Measurements from ENCODE around the gene ZBTB20. TPM values are rescaled to one million over a fixed set of nuclear protein-coding genes. Genes with fewer than 3 reads are reported as not detected.

ZBTB20 gene
- total RNA-seq, 1 donor from 2014 or later, result 23.5 TPM

- Histone ChIP-seq H3K9ac (ENCODE audit: low read depth in 1 of 3, low read length in 3 of 3) (no peak overlapping the region), H3K27me3 (ENCODE audit: control insufficient read depth in 3 of 3, insufficient read depth in 3 of 3, low read length in 3 of 3) (no peaks in the 10 kb centered on the region), H3K9me3 (ENCODE audit: control insufficient read depth in 3 of 3, low read length in 3 of 3) (no peaks in the 10 kb centered on the region), H3K4me3 (ENCODE audit: low read length in 3 of 3) (no peak overlapping the region), H3K4me1 (ENCODE audit: control insufficient read depth in 3 of 3, insufficient read depth in 3 of 3, low read length in 3 of 3) (peaks cover 2 to 17% (median 8%) of the 10 kb centered on the region in 3 donors), H3K36me3 (ENCODE audit: control insufficient read depth in 3 of 3, insufficient read depth in 3 of 3, low read length in 3 of 3) (no peaks in the 10 kb centered on the region), H3K27ac (ENCODE audit: low read depth, low read length) (no peak overlapping the region)
Observed at GRCh38 chr3:114394551-114394950, 752.5 kb downstream of the ZBTB20 start.

DNA sequence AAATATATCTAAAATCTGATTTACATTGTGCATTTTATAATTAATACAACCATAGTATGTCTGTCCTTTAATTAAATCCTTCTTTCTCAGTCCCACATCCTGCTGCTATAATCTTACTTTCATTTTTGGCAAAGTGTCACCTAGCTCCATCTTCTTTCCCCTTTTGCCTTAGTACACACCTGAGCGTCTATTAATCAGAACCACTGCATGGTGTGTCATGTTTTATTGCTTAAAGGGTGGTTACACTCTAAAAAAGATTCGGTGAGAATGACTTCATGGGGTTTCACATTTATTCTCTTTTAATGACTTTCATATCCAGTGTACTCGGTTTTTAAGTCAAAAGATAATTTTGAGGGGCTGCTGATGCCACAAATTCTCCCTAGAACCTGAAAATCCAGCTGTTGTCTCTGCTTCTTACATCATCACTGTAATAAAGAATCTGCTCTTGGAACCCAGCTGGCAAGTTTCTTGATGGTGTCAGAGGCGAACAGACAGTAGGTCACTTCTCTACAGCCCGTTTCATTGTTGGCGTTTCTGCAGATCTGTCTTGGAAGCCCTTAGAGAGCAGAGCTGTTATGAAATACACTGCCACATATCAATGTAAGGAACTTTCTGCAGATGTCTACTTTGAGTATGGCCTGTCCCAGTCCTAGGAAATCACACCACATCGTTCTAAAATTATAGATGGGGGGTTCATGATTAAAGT is 753.6 kb downstream of the ZBTB20 start:
- H3K9ac ChIP-seq (ENCODE audit: low read depth in 1 of 3, low read length in 3 of 3), result no peak overlapping the region
- no peak overlapping the region for H3K27ac ChIP-seq (ENCODE audit: low read depth, low read length)
- H3K4me1 ChIP-seq (ENCODE audit: control insufficient read depth in 3 of 3, insufficient read depth in 3 of 3, low read length in 3 of 3), result peaks cover 2 to 13% (median 4%) of the 10 kb centered on the region in 3 donors
- H3K36me3 ChIP-seq (ENCODE audit: control insufficient read depth in 3 of 3, insufficient read depth in 3 of 3, low read length in 3 of 3), result peaks cover 3 to 6% (median 5%) of the 10 kb centered on the region in 3 donors
- H3K27me3 ChIP-seq (ENCODE audit: control insufficient read depth in 3 of 3, insufficient read depth in 3 of 3, low read length in 3 of 3), result no peaks in the 10 kb centered on the region
- H3K4me3 ChIP-seq (ENCODE audit: low read length in 3 of 3), result no peak overlapping the region
- no peaks in the 10 kb centered on the region for H3K9me3 ChIP-seq (ENCODE audit: control insufficient read depth in 3 of 3, low read length in 3 of 3)

DNA sequence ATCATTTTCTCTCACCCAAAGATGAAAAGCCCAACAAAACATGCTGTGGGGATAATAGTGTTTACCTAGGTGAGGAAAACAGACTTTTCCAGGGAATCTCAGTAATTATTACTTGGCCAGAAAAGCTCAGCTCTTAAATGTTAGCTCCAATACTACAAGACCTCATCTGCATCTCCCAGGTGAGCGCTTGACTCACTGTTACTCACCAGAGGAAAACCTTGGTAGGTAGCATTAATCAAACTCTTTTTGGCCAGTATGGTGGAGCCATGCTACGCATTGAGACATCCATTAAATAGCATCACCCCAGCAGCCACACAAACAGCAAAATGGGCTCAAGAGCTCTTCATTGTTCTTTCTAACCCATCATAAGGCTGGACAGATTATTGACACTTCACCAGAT is 754.3 kb downstream of the ZBTB20 start:
- H3K9me3 ChIP-seq (ENCODE audit: control insufficient read depth in 3 of 3, low read length in 3 of 3), result no peaks in the 10 kb centered on the region
- H3K27ac ChIP-seq (ENCODE audit: low read depth, low read length), result no peak overlapping the region
- no peaks in the 10 kb centered on the region for H3K27me3 ChIP-seq (ENCODE audit: control insufficient read depth in 3 of 3, insufficient read depth in 3 of 3, low read length in 3 of 3)
- no peak overlapping the region for H3K9ac ChIP-seq (ENCODE audit: low read depth in 1 of 3, low read length in 3 of 3)
- H3K4me1 ChIP-seq (ENCODE audit: control insufficient read depth in 3 of 3, insufficient read depth in 3 of 3, low read length in 3 of 3), result peaks cover 2 to 11% (median 4%) of the 10 kb centered on the region in 3 donors
- no peak overlapping the region for H3K4me3 ChIP-seq (ENCODE audit: low read length in 3 of 3)
- H3K36me3 ChIP-seq (ENCODE audit: control insufficient read depth in 3 of 3, insufficient read depth in 3 of 3, low read length in 3 of 3), result peaks cover 9 to 10% (median 9%) of the 10 kb centered on the region in 3 donors

- Histone ChIP-seq H3K36me3 (ENCODE audit: control insufficient read depth in 3 of 3, insufficient read depth in 3 of 3, low read length in 3 of 3) (peaks cover 10 to 19% (median 14%) of the 10 kb centered on the region in 3 donors), H3K4me3 (ENCODE audit: low read length in 3 of 3) (no peak overlapping the region), H3K9ac (ENCODE audit: low read depth in 1 of 3, low read length in 3 of 3) (no peak overlapping the region), H3K27ac (ENCODE audit: low read depth, low read length) (no peak overlapping the region), H3K4me1 (ENCODE audit: control insufficient read depth in 3 of 3, insufficient read depth in 3 of 3, low read length in 3 of 3) (peaks cover 6 to 9% (median 9%) of the 10 kb centered on the region in 3 donors), H3K27me3 (ENCODE audit: control insufficient read depth in 3 of 3, insufficient read depth in 3 of 3, low read length in 3 of 3) (no peaks in the 10 kb centered on the region), H3K9me3 (ENCODE audit: control insufficient read depth in 3 of 3, low read length in 3 of 3) (no peaks in the 10 kb centered on the region)
Observed at GRCh38 chr3:114389156-114389555, 757.9 kb downstream of the ZBTB20 start.

DNA sequence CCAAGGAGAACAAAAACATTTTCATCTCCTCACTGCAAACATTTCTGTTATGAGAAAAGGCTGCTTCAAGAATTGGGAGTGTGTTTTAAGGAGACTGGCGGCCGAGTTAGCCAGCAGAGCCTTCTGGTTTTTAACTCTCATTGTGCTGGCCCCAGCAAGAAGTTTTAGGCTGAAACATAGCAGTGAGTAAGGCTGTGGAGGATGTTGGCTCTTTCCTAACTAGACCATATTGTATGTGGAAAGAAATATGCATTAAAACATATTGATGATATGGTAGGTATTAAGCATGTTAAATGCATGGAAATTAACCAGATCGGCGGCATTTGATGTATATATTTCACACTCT is 762.6 kb downstream of the ZBTB20 start:
- Histone ChIP-seq H3K4me3 (ENCODE audit: low read length in 3 of 3) (peak overlapping the region; percentile 44 to 52 (median 49)), H3K27me3 (ENCODE audit: control insufficient read depth in 3 of 3, insufficient read depth in 3 of 3, low read length in 3 of 3) (no peaks in the 10 kb centered on the region), H3K36me3 (ENCODE audit: control insufficient read depth in 3 of 3, insufficient read depth in 3 of 3, low read length in 3 of 3) (peaks cover 14 to 19% (median 17%) of the 10 kb centered on the region in 3 donors), H3K9me3 (ENCODE audit: control insufficient read depth in 3 of 3, low read length in 3 of 3) (no peaks in the 10 kb centered on the region), H3K9ac (ENCODE audit: low read depth in 1 of 3, low read length in 3 of 3) (peak overlapping the region in 2 of 3 donors; percentile 57 to 61), H3K4me1 (ENCODE audit: control insufficient read depth in 3 of 3, insufficient read depth in 3 of 3, low read length in 3 of 3) (peaks cover 25 to 37% (median 27%) of the 10 kb centered on the region in 3 donors), H3K27ac (ENCODE audit: low read depth, low read length) (peak overlapping the region; percentile 64)

- Histone ChIP-seq H3K9me3 (ENCODE audit: control insufficient read depth in 3 of 3, low read length in 3 of 3) (no peaks in the 10 kb centered on the region), H3K27me3 (ENCODE audit: control insufficient read depth in 3 of 3, insufficient read depth in 3 of 3, low read length in 3 of 3) (no peaks in the 10 kb centered on the region), H3K36me3 (ENCODE audit: control insufficient read depth in 3 of 3, insufficient read depth in 3 of 3, low read length in 3 of 3) (peaks cover 14 to 19% (median 15%) of the 10 kb centered on the region in 3 donors), H3K9ac (ENCODE audit: low read depth in 1 of 3, low read length in 3 of 3) (peak overlapping the region; percentile 43 to 61 (median 57)), H3K4me1 (ENCODE audit: control insufficient read depth in 3 of 3, insufficient read depth in 3 of 3, low read length in 3 of 3) (peaks cover 25 to 37% (median 31%) of the 10 kb centered on the region in 3 donors), H3K4me3 (ENCODE audit: low read length in 3 of 3) (peak overlapping the region; percentile 44 to 52 (median 49)), H3K27ac (ENCODE audit: low read depth, low read length) (peak overlapping the region; percentile 64)
Observed at GRCh38 chr3:114383875-114384557, 763.1 kb downstream of the ZBTB20 start.

- peak overlapping the region in 1 of 3 donors; percentile 7 for H3K4me3 ChIP-seq (ENCODE audit: low read length in 3 of 3)
- H3K36me3 ChIP-seq (ENCODE audit: control insufficient read depth in 3 of 3, insufficient read depth in 3 of 3, low read length in 3 of 3), result peaks cover 3 to 22% (median 8%) of the 10 kb centered on the region in 3 donors
- H3K9me3 ChIP-seq (ENCODE audit: control insufficient read depth in 3 of 3, low read length in 3 of 3), result no peaks in the 10 kb centered on the region
- peak overlapping the region; percentile 57 for H3K27ac ChIP-seq (ENCODE audit: low read depth, low read length)
- H3K4me1 ChIP-seq (ENCODE audit: control insufficient read depth in 3 of 3, insufficient read depth in 3 of 3, low read length in 3 of 3), result peaks cover 45 to 64% (median 50%) of the 10 kb centered on the region in 3 donors
- H3K27me3 ChIP-seq (ENCODE audit: control insufficient read depth in 3 of 3, insufficient read depth in 3 of 3, low read length in 3 of 3), result no peaks in the 10 kb centered on the region
- peak overlapping the region in 2 of 3 donors; percentile 19 to 22 for H3K9ac ChIP-seq (ENCODE audit: low read depth in 1 of 3, low read length in 3 of 3)
Observed at GRCh38 chr3:114380233-114380651, 766.8 kb downstream of the ZBTB20 start.

DNA sequence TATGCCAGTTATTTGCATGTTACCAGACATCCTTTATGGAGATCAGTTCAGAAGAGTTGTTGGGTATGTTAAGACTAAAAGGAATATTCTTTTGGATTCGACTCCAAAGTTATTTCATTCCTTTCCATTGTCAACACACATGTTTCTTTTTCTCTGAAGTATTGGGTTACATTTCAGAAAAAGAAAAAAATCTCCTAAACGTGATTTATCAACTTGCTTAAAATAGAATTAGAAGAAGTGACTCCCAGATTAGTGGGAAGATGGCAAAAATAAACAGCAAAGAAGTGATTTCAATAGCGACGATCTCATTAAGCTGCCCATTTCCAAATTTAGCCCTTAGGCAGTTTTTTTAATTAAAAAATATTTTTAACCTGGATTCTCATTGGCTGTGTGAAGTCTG is 767.8 kb downstream of the ZBTB20 start:
- Histone ChIP-seq H3K4me1 (ENCODE audit: control insufficient read depth in 3 of 3, insufficient read depth in 3 of 3, low read length in 3 of 3) (peaks cover 41 to 58% (median 51%) of the 10 kb centered on the region in 3 donors), H3K36me3 (ENCODE audit: control insufficient read depth in 3 of 3, insufficient read depth in 3 of 3, low read length in 3 of 3) (peaks cover 0 to 22% (median 6%) of the 10 kb centered on the region in 3 donors), H3K9ac (ENCODE audit: low read depth in 1 of 3, low read length in 3 of 3) (no peak overlapping the region), H3K4me3 (ENCODE audit: low read length in 3 of 3) (no peak overlapping the region), H3K27me3 (ENCODE audit: control insufficient read depth in 3 of 3, insufficient read depth in 3 of 3, low read length in 3 of 3) (no peaks in the 10 kb centered on the region), H3K9me3 (ENCODE audit: control insufficient read depth in 3 of 3, low read length in 3 of 3) (no peaks in the 10 kb centered on the region), H3K27ac (ENCODE audit: low read depth, low read length) (no peak overlapping the region)

GRCh38 chr3:114378760-114379159 is 768.3 kb downstream of the ZBTB20 start:
- no peaks in the 10 kb centered on the region for H3K27me3 ChIP-seq (ENCODE audit: control insufficient read depth in 3 of 3, insufficient read depth in 3 of 3, low read length in 3 of 3)
- H3K4me3 ChIP-seq (ENCODE audit: low read length in 3 of 3), result no peak overlapping the region
- no peak overlapping the region for H3K9ac ChIP-seq (ENCODE audit: low read depth in 1 of 3, low read length in 3 of 3)
- peaks cover 0 to 22% (median 6%) of the 10 kb centered on the region in 3 donors for H3K36me3 ChIP-seq (ENCODE audit: control insufficient read depth in 3 of 3, insufficient read depth in 3 of 3, low read length in 3 of 3)
- H3K27ac ChIP-seq (ENCODE audit: low read depth, low read length), result no peak overlapping the region
- H3K4me1 ChIP-seq (ENCODE audit: control insufficient read depth in 3 of 3, insufficient read depth in 3 of 3, low read length in 3 of 3), result peaks cover 41 to 58% (median 53%) of the 10 kb centered on the region in 3 donors
- no peaks in the 10 kb centered on the region for H3K9me3 ChIP-seq (ENCODE audit: control insufficient read depth in 3 of 3, low read length in 3 of 3)

GRCh38 chr3:114377426-114377825 is 769.7 kb downstream of the ZBTB20 start:
- Histone ChIP-seq H3K27ac (ENCODE audit: low read depth, low read length) (no peak overlapping the region), H3K4me1 (ENCODE audit: control insufficient read depth in 3 of 3, insufficient read depth in 3 of 3, low read length in 3 of 3) (peaks cover 35 to 53% (median 50%) of the 10 kb centered on the region in 3 donors), H3K9me3 (ENCODE audit: control insufficient read depth in 3 of 3, low read length in 3 of 3) (no peaks in the 10 kb centered on the region), H3K9ac (ENCODE audit: low read depth in 1 of 3, low read length in 3 of 3) (no peak overlapping the region), H3K4me3 (ENCODE audit: low read length in 3 of 3) (no peak overlapping the region), H3K27me3 (ENCODE audit: control insufficient read depth in 3 of 3, insufficient read depth in 3 of 3, low read length in 3 of 3) (no peaks in the 10 kb centered on the region), H3K36me3 (ENCODE audit: control insufficient read depth in 3 of 3, insufficient read depth in 3 of 3, low read length in 3 of 3) (peaks cover 0 to 22% (median 6%) of the 10 kb centered on the region in 3 donors)
